Chondrocyte (in vitro differentiated cells): ENCODE measurements around the gene PTPRE. TPM values are rescaled to one million over a fixed set of nuclear protein-coding genes. Genes with fewer than 3 reads are reported as not detected.

Source experiments
- DNase-seq: peaks from one replicate; pipeline ENCODE4 v3.0.0; 2021; ENCODE audit warnings: mixed read lengths, low spot score
- H3K27ac Mint-ChIP-seq: one replicate; pipeline ENCODE4 v1.8.0; 2021; ENCODE audit warnings: mild to moderate bottlenecking, moderate library complexity, mixed read lengths; ENCODE audit not compliant: unreplicated experiment
- H3K27me3 Mint-ChIP-seq: 2 replicates; pipeline ENCODE4 v1.8.0; 2021; ENCODE audit warnings: low read depth, mixed read lengths
- H3K36me3 Mint-ChIP-seq: 2 replicates; pipeline ENCODE4 v1.8.0; 2021; ENCODE audit warnings: low read depth, mixed read lengths
- H3K4me1 Mint-ChIP-seq: 2 replicates; pipeline ENCODE4 v1.8.0; 2021; ENCODE audit warnings: low read depth, mild to moderate bottlenecking, mixed read lengths
- H3K4me3 Mint-ChIP-seq: one replicate; pipeline ENCODE4 v1.8.0; 2021; ENCODE audit warnings: mild to moderate bottlenecking, moderate library complexity, mixed read lengths; ENCODE audit not compliant: unreplicated experiment
- H3K9me3 Mint-ChIP-seq: 2 replicates; pipeline ENCODE4 v1.8.0; 2021; ENCODE audit warnings: low read depth, mixed read lengths
- total RNA-seq: library from RNA; stranded (reverse); gene quantifications from 3 replicates; pipeline ENCODE4 v1.2.1, GENCODE V29; 2021
- TF ChIP-seq, protein P1 (sequence below): fragments of 200-600 bp; sonication (generic); IDR thresholded peaks from 2 replicates; pipeline ENCODE4 v1.5.0; 2021; ENCODE audit warnings: antibody characterized with exemption, mild to moderate bottlenecking, moderate library complexity

The PTPRE gene
- total RNA-seq, 1 donor from 2014 or later: 6.2 TPM

DNA sequence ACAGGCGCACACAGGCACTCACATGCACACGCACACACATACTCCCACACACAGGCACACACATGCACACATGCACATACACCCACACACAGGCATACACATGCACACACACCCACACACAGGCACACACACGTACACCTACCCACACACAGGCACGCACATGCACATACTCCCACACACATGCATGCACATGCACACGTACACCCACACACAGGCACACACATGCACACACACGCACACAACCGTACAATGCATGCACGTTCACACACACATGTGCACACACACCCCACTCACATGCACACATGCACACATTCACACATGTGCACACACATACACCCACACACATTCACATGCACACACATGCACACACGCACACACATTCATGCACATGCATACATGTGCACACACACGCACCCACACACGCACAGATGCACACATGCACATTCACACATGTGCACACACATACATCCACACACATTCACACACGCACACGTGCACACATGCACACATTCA, 160.0 kb downstream of the PTPRE start:
- TF ChIP-seq, protein P1, sequence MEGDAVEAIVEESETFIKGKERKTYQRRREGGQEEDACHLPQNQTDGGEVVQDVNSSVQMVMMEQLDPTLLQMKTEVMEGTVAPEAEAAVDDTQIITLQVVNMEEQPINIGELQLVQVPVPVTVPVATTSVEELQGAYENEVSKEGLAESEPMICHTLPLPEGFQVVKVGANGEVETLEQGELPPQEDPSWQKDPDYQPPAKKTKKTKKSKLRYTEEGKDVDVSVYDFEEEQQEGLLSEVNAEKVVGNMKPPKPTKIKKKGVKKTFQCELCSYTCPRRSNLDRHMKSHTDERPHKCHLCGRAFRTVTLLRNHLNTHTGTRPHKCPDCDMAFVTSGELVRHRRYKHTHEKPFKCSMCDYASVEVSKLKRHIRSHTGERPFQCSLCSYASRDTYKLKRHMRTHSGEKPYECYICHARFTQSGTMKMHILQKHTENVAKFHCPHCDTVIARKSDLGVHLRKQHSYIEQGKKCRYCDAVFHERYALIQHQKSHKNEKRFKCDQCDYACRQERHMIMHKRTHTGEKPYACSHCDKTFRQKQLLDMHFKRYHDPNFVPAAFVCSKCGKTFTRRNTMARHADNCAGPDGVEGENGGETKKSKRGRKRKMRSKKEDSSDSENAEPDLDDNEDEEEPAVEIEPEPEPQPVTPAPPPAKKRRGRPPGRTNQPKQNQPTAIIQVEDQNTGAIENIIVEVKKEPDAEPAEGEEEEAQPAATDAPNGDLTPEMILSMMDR: no peak
- Mint-ChIP-seq H3K4me3 (no peak overlapping the region), H3K27ac (no peak overlapping the region), H3K27me3 (no peaks in the 10 kb centered on the region), H3K9me3 (no peaks in the 10 kb centered on the region), H3K4me1 (peaks cover 36% of the 10 kb centered on the region), H3K36me3 (peaks cover 15% of the 10 kb centered on the region)
- DNase-seq: no peak

DNA sequence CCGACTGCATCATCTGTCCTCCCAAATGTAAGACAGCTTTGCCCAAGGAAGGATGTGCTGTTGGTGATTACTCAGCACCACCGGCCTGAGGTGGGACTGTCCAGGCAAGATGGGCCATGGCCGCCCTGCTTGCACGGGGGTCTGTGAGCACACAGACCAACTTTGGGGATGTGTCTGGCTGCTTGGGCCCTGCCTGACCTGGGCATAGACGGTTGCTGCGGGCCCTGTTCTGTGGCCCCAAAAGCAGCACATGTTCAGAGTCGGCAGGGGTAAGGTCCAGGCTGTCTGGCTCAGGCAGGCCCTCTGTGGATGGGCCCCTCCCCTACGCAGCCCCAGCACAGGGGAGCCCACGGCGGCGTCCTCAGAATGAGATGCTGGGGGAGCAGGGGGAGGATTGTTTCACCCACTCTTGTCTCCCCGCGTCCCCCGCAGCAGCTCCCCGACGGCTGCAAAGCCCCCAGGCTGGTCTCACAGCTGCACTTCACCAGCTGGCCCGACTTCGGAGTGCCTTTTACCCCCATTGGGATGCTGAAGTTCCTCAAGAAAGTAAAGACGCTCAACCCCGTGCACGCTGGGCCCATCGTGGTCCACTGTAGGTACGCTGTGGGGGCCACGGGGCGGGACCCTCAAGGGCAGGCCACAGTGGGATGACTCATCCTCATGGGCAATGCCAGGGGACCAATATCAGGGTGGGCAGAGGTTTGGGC, 160.9 kb downstream of the PTPRE start:
- H3K4me3 Mint-ChIP-seq: no peak overlapping the region
- no peaks in the 10 kb centered on the region for H3K9me3 Mint-ChIP-seq
- H3K27me3 Mint-ChIP-seq: no peaks in the 10 kb centered on the region
- H3K36me3 Mint-ChIP-seq: peaks cover 16% of the 10 kb centered on the region
- peaks cover 27% of the 10 kb centered on the region for H3K4me1 Mint-ChIP-seq
- no peak for DNase-seq
- no peak overlapping the region for H3K27ac Mint-ChIP-seq
- TF ChIP-seq, protein P1: no peak

DNA sequence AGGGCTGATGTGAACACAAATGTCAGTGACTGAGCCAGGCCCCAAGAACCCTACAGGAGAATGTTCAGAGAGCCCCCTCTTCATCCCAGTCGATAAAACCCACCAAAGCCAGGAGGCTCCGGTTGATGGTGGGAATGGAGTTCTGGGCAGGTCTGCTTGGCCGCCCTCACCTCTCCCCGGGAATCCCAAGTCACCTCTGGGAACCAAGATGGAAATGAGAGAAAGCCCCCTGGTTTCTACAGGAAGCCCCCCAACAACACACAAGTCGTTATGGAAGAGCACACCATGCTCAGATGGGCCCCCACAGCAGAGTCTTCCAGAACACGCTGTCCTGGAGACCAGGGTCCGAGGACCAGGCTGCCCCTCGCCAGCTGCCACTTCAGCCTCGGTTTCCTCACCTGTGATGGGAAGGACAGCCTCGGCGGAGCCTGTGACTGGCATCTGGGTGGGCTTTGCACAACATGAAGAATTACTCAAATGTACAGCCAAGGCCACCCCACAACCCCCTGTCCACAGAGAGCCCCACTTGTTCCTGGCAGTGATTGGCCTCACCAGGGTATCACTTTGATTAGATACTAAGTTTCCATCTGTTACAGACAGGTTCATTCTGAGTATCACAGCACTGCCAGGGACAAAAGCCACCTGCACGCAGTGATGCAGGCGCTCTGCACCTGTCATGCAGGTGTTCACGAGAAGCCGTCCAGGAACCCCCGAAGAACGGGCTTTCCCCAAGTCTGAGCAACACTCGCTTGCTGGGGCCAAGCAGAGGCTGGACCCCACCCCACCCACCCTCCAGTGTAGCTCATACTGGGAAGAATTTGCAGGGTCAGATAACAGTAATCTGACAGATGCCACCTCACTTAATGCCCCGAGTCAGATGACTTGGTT, 161.7 kb downstream of the PTPRE start:
- TF ChIP-seq, protein P1: no peak
- H3K4me1 Mint-ChIP-seq: peaks cover 19% of the 10 kb centered on the region
- H3K27ac Mint-ChIP-seq: no peak overlapping the region
- H3K9me3 Mint-ChIP-seq: no peaks in the 10 kb centered on the region
- peaks cover 16% of the 10 kb centered on the region for H3K36me3 Mint-ChIP-seq
- H3K27me3 Mint-ChIP-seq: no peaks in the 10 kb centered on the region
- no peak for DNase-seq
- H3K4me3 Mint-ChIP-seq: no peak overlapping the region

DNA sequence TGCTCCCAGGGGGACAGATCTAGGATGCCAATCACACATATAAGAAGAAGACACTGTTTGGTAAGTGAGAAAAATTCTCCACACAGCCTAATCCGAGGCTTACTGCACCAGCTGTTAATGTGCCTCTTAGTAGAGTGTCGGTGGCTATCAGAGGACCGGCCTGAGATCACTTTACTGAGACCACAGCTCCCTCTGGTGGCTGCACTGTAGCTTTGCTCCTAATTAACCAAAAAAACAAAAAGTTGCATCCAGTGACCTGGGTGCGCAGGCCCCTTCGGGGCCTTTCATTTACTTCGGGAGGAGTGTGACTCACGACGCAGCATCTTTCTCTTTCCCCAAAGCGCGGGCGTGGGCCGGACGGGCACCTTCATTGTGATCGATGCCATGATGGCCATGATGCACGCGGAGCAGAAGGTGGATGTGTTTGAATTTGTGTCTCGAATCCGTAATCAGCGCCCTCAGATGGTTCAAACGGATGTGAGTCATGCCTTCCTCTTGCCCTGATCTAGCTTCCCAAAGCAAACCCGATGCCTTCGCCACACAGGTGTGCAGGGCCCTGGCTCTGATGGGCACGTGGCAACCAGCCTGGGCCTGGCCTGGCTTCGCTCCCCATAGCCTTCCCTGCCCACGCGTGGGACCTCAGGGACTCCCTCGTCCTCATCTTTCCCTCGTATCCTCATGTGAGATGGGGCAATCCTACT, 162.6 kb downstream of the PTPRE start:
- H3K4me3 Mint-ChIP-seq: no peak overlapping the region
- H3K36me3 Mint-ChIP-seq: peaks cover 17% of the 10 kb centered on the region
- H3K27me3 Mint-ChIP-seq: no peaks in the 10 kb centered on the region
- no peak for DNase-seq
- TF ChIP-seq, protein P1: peak; percentile 94
- peaks cover 13% of the 10 kb centered on the region for H3K4me1 Mint-ChIP-seq
- H3K9me3 Mint-ChIP-seq: no peaks in the 10 kb centered on the region
- H3K27ac Mint-ChIP-seq: no peak overlapping the region

DNA sequence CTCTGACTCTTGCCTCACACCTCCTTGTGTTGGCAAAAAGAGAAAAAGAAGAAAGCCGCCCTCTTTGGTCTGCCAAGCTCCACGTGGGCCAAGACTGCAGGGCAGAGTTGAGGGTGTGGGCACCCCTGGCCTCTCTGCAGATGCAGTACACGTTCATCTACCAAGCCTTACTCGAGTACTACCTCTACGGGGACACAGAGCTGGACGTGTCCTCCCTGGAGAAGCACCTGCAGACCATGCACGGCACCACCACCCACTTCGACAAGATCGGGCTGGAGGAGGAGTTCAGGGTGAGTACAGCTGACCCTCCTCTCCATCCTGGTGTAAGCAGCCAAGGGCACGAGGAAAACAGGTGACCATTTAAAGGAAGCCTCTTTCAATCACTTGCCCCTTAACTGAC, 163.3 kb downstream of the PTPRE start:
- TF ChIP-seq, protein P1: no peak
- H3K4me1 Mint-ChIP-seq: peaks cover 6% of the 10 kb centered on the region
- no peak for DNase-seq
- peaks cover 3% of the 10 kb centered on the region for H3K9me3 Mint-ChIP-seq
- H3K27me3 Mint-ChIP-seq: no peaks in the 10 kb centered on the region
- no peak overlapping the region for H3K4me3 Mint-ChIP-seq
- H3K27ac Mint-ChIP-seq: no peak overlapping the region
- H3K36me3 Mint-ChIP-seq: peaks cover 20% of the 10 kb centered on the region
